CMK (cell line): ENCODE results near the gene AUNIP.

Experiments used
- DNase-seq: peaks from one replicate; pipeline ENCODE4 v3.0.0-alpha.2; 2010; ENCODE audit warnings: low read depth

AUNIP gene

GRCh38 chr1:25888426-25888987, 29.2 kb upstream of the AUNIP start:
- no peak for DNase-seq

DNA sequence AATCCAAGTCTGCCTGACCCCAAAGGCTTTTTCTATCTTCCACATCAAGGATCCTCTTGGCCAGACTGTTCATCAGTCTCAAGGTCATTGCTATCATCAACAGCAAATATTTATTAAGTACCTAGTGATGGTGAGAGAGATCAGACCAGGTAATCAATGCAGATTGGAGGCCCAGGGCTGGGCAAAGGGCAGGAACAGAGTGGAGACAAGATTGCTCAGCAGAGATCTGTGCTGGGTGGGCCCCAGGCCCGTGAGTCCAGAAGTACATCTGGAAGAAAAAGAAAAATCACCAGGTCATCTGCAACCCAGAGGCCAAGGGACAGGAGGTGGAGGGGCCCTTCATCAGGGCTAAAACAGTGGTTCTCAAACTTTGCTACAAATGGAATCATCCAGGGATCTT, 26.3 kb upstream of the AUNIP start:
- no peak for DNase-seq

- no peak for DNase-seq
Observed at GRCh38 chr1:25881266-25881665, 22.0 kb upstream of the AUNIP start.

- DNase-seq, result no peak
Observed at GRCh38 chr1:25880518-25880917, 21.3 kb upstream of the AUNIP start.

- DNase-seq, result no peak
Observed at GRCh38 chr1:25879675-25880074, 20.4 kb upstream of the AUNIP start.

GRCh38 chr1:25878690-25879089, 19.4 kb upstream of the AUNIP start:
- no peak for DNase-seq

DNA sequence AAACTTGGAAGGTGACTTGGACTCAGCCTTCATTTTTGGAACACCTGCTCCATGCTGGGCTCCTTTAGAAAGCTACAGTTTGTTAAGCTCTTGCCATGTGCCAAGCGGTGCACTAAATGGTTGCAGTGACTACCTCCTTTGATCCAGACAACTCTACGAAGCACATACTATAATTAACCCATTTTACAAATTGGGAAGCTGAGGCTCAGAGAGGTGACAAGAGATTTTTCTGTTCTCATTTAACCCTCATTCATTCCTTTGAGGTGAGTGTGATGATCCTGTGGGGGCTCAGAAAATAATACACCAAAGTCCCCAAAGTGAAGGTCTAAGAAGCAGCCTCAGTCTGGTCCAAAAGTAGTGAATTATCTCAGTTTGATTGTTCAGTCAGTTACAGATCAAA, 17.9 kb upstream of the AUNIP start:
- no peak for DNase-seq

- DNase-seq, result no peak
Observed at GRCh38 chr1:25876693-25877077, 17.4 kb upstream of the AUNIP start.

DNA sequence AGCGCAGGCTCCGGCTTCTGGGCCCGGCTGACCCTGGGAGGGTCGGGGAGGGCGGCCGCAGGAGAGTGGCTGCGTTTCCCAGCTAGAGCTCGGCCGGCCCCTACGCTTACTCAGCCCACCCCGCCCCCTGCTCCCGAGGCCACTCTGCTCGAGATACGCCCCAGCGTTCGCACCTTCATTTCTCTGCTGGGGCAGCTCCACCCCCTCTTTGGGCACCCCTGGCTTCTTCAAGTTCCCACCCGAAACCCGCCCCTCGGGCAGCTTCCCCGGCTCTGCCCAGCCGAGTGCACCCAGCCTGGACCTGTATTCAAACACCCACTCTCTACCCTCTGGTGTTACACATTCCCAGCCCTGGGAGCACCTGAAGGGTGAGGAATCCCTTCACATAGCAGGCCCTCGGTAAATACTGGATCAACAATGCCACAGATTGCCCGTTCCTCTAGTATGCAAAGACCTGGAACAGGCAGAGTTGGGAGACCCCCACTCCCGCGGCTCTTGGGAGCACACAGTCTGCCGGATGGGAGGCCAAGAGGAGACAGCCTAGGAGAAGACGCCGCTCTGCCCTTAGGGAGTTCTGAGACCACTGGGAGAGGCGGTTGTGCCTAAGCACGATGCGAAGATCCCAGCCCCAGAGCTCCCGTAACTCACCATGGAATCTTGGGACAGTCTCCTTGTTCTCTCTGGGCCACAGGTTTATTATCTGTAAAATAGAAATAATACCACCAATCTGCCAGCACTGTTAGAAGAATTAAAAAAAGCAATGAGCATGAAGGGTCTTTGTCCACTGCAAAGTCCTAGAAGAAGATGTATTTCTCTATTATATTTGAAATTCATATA, 16.8 kb upstream of the AUNIP start:
- no peak for DNase-seq

GRCh38 chr1:25875154-25875855, 16.0 kb upstream of the AUNIP start, which contains the start of gene PAQR7:
PAQR7 (minus strand) TSS chr1:25875708; CDS start chr1:25863839, 11,869 bp downstream.
- DNase-seq, result peak; percentile 78

DNA sequence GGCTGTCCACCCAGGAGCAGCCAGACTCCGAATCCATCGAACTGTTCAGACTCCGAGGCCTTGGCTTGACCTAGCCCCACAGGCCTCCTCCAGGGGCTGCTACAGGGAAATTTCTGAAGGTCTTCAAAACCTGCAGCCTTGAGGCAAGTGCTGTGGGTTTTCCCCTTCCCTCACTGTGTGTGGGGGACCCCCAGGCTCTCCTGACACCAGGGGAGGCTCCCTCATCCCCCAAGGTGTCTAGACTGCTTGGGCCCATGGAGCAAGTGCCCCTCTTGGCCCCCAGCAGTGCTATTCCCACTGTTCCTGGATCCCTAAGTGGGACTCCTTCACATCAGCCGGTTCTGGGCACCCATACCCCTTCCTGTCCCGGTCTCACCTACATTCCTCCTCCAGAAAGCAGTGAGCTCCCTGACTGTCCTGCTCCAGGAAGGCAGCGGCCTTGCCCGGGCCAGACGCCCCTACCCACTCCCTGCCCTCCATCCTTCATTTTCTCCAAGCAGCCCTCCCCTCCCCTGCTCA, 15.4 kb upstream of the AUNIP start:
- no peak for DNase-seq

GRCh38 chr1:25874209-25874608, 15.0 kb upstream of the AUNIP start:
- DNase-seq, result no peak

GRCh38 chr1:25873120-25873519, 13.9 kb upstream of the AUNIP start:
- DNase-seq, result no peak

DNA sequence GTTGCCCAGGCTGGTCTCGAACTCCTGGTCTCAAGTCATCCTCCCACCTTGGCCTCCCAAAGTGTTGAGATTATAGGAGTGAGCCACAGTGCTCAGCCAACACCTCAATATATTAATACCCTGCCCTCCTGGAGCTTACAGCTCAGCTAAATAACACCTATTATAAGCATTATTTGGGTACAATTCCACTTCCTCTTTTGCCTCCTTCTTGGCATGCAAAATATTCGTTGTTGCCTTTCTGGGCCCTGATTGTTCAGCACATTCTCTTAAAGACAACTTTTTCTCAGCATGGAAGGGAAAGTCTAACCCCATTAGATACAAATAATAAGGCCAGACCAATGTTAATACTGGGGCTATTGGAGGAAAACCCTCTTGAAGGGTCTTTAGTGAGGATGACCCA, 13.5 kb upstream of the AUNIP start:
- no peak for DNase-seq

DNA sequence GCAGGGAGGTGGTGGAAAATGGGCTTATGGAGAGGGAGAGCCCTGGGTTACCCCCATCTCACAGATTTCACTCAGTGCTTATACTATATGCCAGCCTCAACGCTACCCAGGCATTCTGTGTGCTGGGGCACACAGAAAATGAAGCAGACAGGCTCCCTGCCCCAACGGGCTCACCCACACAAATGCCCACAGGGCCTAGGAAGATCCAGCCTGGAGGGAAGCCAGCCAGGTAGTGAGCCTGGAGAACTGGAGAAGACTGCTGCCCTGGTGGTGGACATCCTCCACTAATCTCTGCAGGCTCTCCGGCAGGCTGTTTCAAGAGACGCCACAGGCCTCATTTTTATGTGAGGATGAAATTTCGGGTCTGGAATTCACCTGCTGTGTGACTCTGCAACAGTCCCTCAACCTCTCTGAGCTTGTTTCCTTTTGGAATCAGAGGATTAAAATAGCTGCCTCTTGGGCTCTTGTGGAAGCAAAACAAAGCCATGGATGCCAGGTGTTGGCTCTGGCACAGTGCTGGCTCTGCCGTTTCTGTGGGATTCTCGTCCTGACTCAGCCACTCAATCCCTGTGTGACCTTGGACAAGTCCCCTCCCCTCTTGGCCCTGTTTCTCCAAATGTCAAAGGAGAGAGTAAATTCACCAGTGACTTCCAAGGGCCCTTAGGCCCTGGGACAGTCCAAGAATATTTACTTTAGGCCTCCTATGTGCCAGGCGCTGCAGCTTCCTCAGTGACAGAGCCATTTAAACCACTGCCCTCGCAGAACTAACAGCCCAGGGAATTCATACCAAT, 12.6 kb upstream of the AUNIP start:
- DNase-seq, result no peak

DNA sequence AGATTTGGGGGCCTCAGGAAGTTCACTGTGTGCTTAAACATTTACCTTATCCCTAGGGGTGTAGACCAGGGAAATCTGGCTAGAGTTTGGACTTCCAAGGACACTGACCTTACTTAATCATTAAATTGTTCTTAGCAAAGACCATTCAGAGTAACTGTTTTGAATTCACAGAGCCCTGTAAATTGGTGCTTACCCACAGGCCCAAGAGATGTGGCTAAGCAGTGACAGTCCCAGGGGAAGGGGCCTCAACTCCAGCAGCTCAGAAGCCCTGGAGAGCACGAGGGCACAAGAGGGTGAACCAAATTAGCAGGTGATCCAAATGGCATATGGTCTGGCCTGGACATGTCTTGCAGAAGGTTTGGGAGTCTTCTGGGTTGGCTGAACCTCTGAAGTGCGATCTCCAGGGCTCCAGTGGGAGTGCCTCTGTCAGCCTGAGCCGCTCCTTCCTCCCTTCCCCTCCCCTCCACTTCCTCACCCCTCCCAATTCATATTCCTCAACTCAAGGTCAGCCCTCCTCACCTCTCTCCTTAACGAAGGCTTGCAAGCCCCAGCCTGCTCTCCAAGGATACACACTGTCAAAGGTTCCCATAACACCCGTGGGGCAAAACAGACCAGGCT, 11.9 kb upstream of the AUNIP start:
- no peak for DNase-seq

DNA sequence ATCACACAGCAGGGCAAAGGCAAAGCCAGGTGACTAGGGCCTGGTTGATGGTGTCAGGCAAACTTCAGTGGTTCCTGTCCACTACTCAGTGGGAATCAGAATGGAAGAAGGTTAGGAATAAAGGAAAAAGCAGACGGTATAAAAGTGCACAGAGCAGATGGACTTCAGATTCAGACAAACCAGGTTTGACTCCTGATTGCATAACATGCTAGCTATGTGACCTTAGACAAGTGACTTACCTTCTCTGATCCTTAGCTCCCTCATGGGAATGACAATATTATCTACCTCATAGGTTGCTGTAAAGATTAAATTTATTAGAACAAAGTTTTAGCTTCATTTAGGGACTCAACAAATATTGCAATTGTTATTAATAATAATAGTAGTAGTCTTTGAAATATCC, 11.4 kb upstream of the AUNIP start:
- DNase-seq, result no peak

- no peak for DNase-seq
Observed at GRCh38 chr1:25869909-25870606, 10.8 kb upstream of the AUNIP start.

- no peak for DNase-seq
Observed at GRCh38 chr1:25867210-25867991, 8.1 kb upstream of the AUNIP start.

DNA sequence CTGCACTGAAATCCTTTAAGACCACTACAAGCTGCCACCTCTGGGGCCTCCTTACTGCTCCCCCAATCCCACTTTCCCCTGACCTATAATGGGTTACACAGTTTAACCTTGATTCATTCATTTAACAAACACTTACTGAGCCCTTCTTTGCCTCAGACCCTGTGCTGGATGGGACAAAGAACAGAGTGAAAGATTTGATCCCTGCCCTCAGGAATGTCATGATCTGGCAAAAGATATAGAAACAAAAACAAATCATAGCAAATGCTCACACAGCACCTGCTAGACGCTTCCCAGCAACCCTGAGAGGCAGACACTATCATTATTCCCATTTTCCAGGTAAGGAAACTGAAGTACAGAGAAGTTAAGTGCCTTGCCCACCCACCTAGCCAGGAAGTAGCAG, 7.0 kb upstream of the AUNIP start:
- no peak for DNase-seq
